HepG2 (cell line): ENCODE measurements around the gene HDAC8. TPM values are rescaled to one million over a fixed set of nuclear protein-coding genes. Genes with fewer than 3 reads are reported as not detected.

Experiments
- ATAC-seq: fragments of 200-7000 bp; cut with Tn5 transposase; 3 replicates; pipeline ENCODE4 v1.9.1; 2020; ENCODE audit warnings: mild to moderate bottlenecking, moderate library complexity
- BruUV-seq: library from RNA; stranded (reverse); fragments of 400-500 nt; replicated peaks from 2 replicates; lab custom pipeline; 2021; lab: Mats Ljungman, UMichigan
- CTCF ChIA-PET: fragments of 300-600 bp; formaldehyde crosslinking; extraction: SDS; loops from one replicate; lab custom pipeline; 2021; ENCODE audit warnings: low total read pairs, inconsistent platforms, low intra/inter-chr PET ratio; lab: Yijun Ruan, JAX
- POLR2A ChIA-PET: fragments of 350-600 bp; sonication (Branson Sonifier 250); formaldehyde crosslinking; loops from one replicate; lab custom pipeline; 2020; ENCODE audit warnings: antibody characterized with exemption, inconsistent platforms; lab: Yijun Ruan, JAX
- DNase-seq: peaks from one replicate; pipeline ENCODE4 v3.0.0-alpha.2; 2015; ENCODE audit warnings: low spot score
- FAIRE-seq: peaks from 3 replicates; lab custom pipeline; 2011; peaks lifted over from hg19 to GRCh38; lab: Jason Lieb, UNC
- H2AFZ ChIP-seq: one replicate; pipeline ENCODE4 v1.6.1; 2011; ENCODE audit warnings: low read length, inconsistent platforms
- H3K27ac ChIP-seq: fragments of 300-600 bp; 3 replicates; pipeline ENCODE4 v1.8.0; 2011; ENCODE audit warnings: mixed run types, mild to moderate bottlenecking, mixed read lengths, low read length, inconsistent platforms; ENCODE audit not compliant: insufficient read depth; ENCODE audit errors: extremely low read length
- H3K27me3 ChIP-seq, 2 experiments: fragments of 200-600 bp in 1 of 2; 2 replicates in 1 of 2; 3 replicates in 1 of 2; pipeline versions ENCODE4 v1.6.0 to v1.8.0; 2011; ENCODE audit warnings: low read length in 2 of 2, mild to moderate bottlenecking in 2 of 2, moderate library complexity in 2 of 2, inconsistent platforms in 1 of 2; ENCODE audit not compliant: insufficient read depth in 2 of 2, control insufficient read depth in 1 of 2
- H3K36me3 ChIP-seq, 2 experiments: fragments of 200-600 bp in 1 of 2; replicated peaks in 1 of 2; 2 replicates in 1 of 2; 3 replicates in 1 of 2; pipeline versions ENCODE4 v1.5.1 to v1.8.0; 2011; ENCODE audit warnings: low read length in 2 of 2, inconsistent platforms in 1 of 2; ENCODE audit not compliant: insufficient read depth in 2 of 2, control insufficient read depth in 1 of 2
- H3K4me1 ChIP-seq: 2 replicates; pipeline ENCODE4 v1.5.1; 2012; ENCODE audit warnings: low read length, inconsistent platforms; ENCODE audit not compliant: insufficient read depth
- H3K4me2 ChIP-seq: 2 replicates; pipeline ENCODE4 v1.6.0; 2011; ENCODE audit warnings: low read depth, low read length, inconsistent platforms
- H3K4me3 ChIP-seq, 3 experiments: fragments of 200-600 bp in 1 of 3; sonication (generic), shearing (Covaris generic) in 1 of 3; replicated peaks in 1 of 3; 2 replicates each; pipeline ENCODE4 v1.5.1; 2011 to 2016; ENCODE audit warnings: low read length in 3 of 3, inconsistent platforms in 2 of 3, low read depth in 2 of 3, mild to moderate bottlenecking in 2 of 3, control low read depth in 1 of 3, mixed read lengths in 1 of 3; ENCODE audit not compliant: insufficient read depth in 1 of 3
- H3K79me2 ChIP-seq: one replicate; pipeline ENCODE4 v1.6.1; 2011; ENCODE audit warnings: low read length, inconsistent platforms; ENCODE audit not compliant: insufficient read depth
- H3K9ac ChIP-seq: 2 replicates; pipeline ENCODE4 v1.6.0; 2011; ENCODE audit warnings: mild to moderate bottlenecking, low read depth, low read length, inconsistent platforms; ENCODE audit not compliant: insufficient read depth
- H3K9me3 ChIP-seq: 2 replicates; pipeline ENCODE4 v1.5.1; 2012; ENCODE audit warnings: mild to moderate bottlenecking, low read length
- H4K20me1 ChIP-seq: 2 replicates; pipeline ENCODE4 v1.6.0; 2011; ENCODE audit warnings: inconsistent platforms, mild to moderate bottlenecking, low read length, moderate library complexity; ENCODE audit not compliant: insufficient read depth
- ATF5 ChIP-seq: sonication (generic); formaldehyde crosslinking; IDR thresholded peaks from 2 replicates; pipeline ENCODE4 v1.4.0; 2020; ENCODE audit warnings: mild to moderate bottlenecking, low read depth, missing genetic modification reagents
- CENPBD1 ChIP-seq: sonication (generic); formaldehyde crosslinking; IDR thresholded peaks from 2 replicates; pipeline ENCODE4 v1.8.0; 2022; ENCODE audit warnings: missing genetic modification reagents, low read depth, mild to moderate bottlenecking, borderline replicate concordance
- FOXK2 ChIP-seq: fragments of 450-650 bp; IDR thresholded peaks from 2 replicates; pipeline ENCODE4 v1.6.1; 2016
- FOXO4 ChIP-seq: sonication (generic); formaldehyde crosslinking; conservative IDR thresholded peaks from 2 replicates; pipeline ENCODE4 v1.8.1; 2023; ENCODE audit warnings: missing genetic modification reagents
- HIVEP1 ChIP-seq: sonication (generic); formaldehyde crosslinking; IDR thresholded peaks from 2 replicates; pipeline ENCODE4 v1.4.0; 2020; ENCODE audit warnings: mild to moderate bottlenecking, missing genetic modification reagents
- SKI ChIP-seq: fragments of 450-650 bp; IDR thresholded peaks from one replicate; pipeline ENCODE4 v1.6.1; 2018; ENCODE audit warnings: mild to moderate bottlenecking; ENCODE audit not compliant: partially characterized antibody
- ZBTB26 ChIP-seq: IDR thresholded peaks from 2 replicates; pipeline ENCODE4 v1.6.1; 2016; ENCODE audit warnings: missing compliant biosample characterization, missing genetic modification reagents, borderline replicate concordance
- ZMAT5 ChIP-seq: sonication (generic); formaldehyde crosslinking; IDR thresholded peaks from 2 replicates; pipeline ENCODE4 v1.5.0; 2020; ENCODE audit warnings: mild to moderate bottlenecking, low read depth, missing genetic modification reagents, borderline replicate concordance
- ZNF142 ChIP-seq: sonication (generic); formaldehyde crosslinking; IDR thresholded peaks from 2 replicates; pipeline ENCODE4 v1.4.0; 2020; ENCODE audit warnings: missing genetic modification reagents
- ZNF543 ChIP-seq: sonication (generic); formaldehyde crosslinking; IDR thresholded peaks from 2 replicates; pipeline ENCODE4 v1.4.0; 2020; ENCODE audit warnings: mild to moderate bottlenecking, missing genetic modification reagents
- ZNF556 ChIP-seq: sonication (generic); formaldehyde crosslinking; IDR thresholded peaks from 2 replicates; pipeline ENCODE4 v1.4.0; 2020; ENCODE audit warnings: mild to moderate bottlenecking, missing genetic modification reagents, borderline replicate concordance
- WGBS: methylation state at CpG from one replicate; pipeline ENCODE4 v1.1.6; 2017; ENCODE audit warnings: low lambda C conversion rate; 5-methylcytosine and 5-hydroxymethylcytosine counted together
- in situ Hi-C: cut with HindIII; loops from 2 replicates; pipeline ENCODE4 v1.10.0; 2017; ENCODE audit warnings: low pct_unique_long_range_greater_than_20kb; ENCODE audit not compliant: extremely low pct_ligation_motif_present
- intact Hi-C: fragments of 100-400 bp; cut with micrococcal nuclease; formaldehyde crosslinking; loops from one replicate; pipeline ENCODE4 v1.10.0; 2022; ENCODE audit not compliant: unreplicated experiment
- polyA plus RNA-seq, 8 experiments: library from polyadenylated mRNA; depleted of rRNA in 3 of 8; stranded (reverse) in 7 of 8; unstranded in 1 of 8; fragments of >200 nt; fragmentation: Illumina TruSeq in 4 of 8; extraction: Trizol in 4 of 8; gene quantifications; 2 replicates each; pipeline versions ENCODE4 v1.2.1 to v1.2.3, GENCODE V29; 2011 to 2016; ENCODE audit warnings: low read depth in 4 of 8, missing spikeins in 1 of 8, mixed read lengths in 1 of 8; ENCODE audit not compliant: insufficient read depth in 1 of 8
- total RNA-seq, 5 experiments: library from RNA; depleted of rRNA; stranded (reverse); fragments of >200 nt; fragmentation: Illumina TruSeq; extraction: Trizol; gene quantifications; 2 replicates each; pipeline ENCODE4 v1.2.3, GENCODE V29; 2016; ENCODE audit warnings: low read depth in 1 of 5

Gene HDAC8
- total and polyA plus RNA-seq, 2 of the 13 experiments (the other 11 are each of a cell fraction or from before 2014, with no cell fraction given): 13.7 to 28.6 TPM

- TF ChIP-seq ZNF142 (CRISPR knock-in tag) (no peak), ZNF543 (CRISPR knock-in tag) (no peak)
These were observed 226.2 kb downstream of the HDAC8 start (continued) for GRCh38 chrX:72346302-72346949.

GRCh38 chrX:72340626-72341025 lies 232.0 kb downstream of the HDAC8 start:
- Histone ChIP-seq H2AFZ (no peak overlapping the region), H3K27me3 (no peaks in the 10 kb centered on the region), H4K20me1 (no peaks in the 10 kb centered on the region), H3K27ac (no peak overlapping the region), H3K4me2 (no peak overlapping the region), H3K4me1 (no peaks in the 10 kb centered on the region), H3K4me3 (no peak overlapping the region), H3K9ac (no peak overlapping the region), H3K36me3 (no peaks in the 10 kb centered on the region), H3K9me3 (no peaks in the 10 kb centered on the region), H3K79me2 (no peaks in the 10 kb centered on the region)
- CTCF ChIA-PET: no interaction called here
- ATAC-seq (no peak), FAIRE-seq (no peak), DNase-seq (no peak)
- in situ Hi-C loops (no loop called here), intact Hi-C loops (no loop called here)
- WGBS: 100% methylated on average over 1 of the region's 2 CpGs
- POLR2A ChIA-PET: no interaction called here
- no TSS peak for BruUV-seq
- no peak for TF ChIP-seq FOXO4 (CRISPR knock-in tag)
- no peak for TF ChIP-seq CENPBD1 (CRISPR knock-in tag)
- no peak for TF ChIP-seq ZNF556 (CRISPR knock-in tag)
- no peak for TF ChIP-seq ATF5 (CRISPR knock-in tag)
- no peak for TF ChIP-seq ZMAT5
- no peak for TF ChIP-seq SKI
- TF ChIP-seq ZBTB26 (CRISPR knock-in tag): no peak
- TF ChIP-seq FOXK2: no peak
- no peak for TF ChIP-seq HIVEP1
